SHP77 treated with DMSO at 0.1 percent for 48 hours (cell line): ENCODE data around the gene COL5A1.
"Not testable (repeated sequence)": the region's sequence is repeated elsewhere in the genome, so short reads cannot be mapped to it uniquely, and the experiment has no call there.

Experiments used
- DNase-seq: peaks from one replicate; lab custom pipeline; 2025; lab: John Stamatoyannopoulos, UW

COL5A1 gene

DNA sequence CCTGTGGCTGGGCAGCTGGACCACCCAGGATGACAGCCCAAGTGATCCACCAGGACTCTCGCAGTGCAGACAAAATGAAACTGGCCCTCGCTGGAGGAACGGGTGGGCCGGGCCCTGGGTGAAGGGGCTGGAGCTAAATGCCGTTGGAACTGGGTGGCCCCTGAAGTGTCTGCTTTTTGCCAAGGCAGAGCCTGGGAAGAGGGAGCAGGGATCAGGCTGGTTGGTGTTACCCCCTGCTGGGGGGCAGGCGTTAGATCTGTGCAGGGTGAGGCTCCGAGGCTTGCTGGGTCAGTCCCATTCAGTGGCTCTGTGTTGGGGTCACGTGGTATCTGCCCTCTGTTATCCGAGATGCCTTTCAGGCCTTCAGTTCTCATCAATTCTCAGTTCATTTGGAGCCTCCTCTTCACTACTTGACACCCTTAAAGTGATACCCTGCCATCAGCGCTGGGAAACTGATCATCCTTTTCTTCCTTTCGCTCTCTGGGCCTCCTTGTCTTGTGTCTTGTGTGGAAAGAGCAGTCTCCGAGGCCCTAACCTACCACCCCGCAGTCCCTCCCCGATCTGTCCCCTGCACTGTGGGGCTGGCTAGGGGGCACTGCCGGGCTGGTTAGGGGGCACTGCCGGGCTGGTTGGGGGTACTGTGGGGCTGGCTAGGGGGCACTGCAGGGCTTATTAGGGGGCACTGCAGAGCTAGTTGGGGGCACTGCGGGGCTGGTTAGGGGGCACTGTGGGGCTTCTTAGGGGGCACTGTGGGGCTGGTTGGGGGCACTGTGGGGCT is 37.3 kb downstream of the COL5A1 start:
- DNase-seq = no peak

DNA sequence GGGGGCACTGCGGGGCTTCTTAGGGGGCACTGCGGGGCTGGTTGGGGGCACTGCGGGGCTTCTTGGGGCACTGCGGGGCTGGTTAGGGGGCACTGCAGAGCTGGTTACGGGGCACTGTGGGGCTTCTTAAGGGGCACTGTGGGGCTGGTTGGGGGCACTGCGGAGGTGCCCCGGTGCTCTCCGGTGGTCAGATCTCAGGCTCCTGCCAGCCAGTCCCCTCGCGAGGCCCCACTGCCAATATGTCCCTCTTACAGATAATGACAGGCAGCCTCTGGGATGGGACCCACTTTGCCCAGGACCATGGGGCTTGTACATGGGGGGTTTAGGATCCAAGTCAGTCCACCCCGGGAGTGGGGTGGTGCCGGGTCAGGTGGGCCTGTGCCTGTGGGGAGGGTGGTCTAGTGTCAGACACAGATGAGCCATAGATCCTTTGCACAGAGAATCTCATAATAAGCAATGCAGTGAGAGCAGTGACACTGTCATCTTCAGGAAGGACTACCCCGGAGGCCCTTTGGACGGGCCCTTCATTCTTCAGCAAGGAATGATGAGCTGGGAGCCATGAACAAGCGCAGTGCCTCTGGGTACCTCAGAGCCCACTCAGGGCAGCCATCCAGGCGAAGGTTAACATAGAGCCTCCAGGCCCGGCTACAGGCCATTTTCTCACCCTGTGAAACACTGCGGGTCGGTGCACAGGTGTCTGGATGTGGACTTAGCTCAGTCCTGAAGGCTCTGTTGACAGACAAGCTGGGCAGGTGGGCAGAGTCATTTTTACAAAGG is 38.2 kb downstream of the COL5A1 start:
- DNase-seq = no peak

DNA sequence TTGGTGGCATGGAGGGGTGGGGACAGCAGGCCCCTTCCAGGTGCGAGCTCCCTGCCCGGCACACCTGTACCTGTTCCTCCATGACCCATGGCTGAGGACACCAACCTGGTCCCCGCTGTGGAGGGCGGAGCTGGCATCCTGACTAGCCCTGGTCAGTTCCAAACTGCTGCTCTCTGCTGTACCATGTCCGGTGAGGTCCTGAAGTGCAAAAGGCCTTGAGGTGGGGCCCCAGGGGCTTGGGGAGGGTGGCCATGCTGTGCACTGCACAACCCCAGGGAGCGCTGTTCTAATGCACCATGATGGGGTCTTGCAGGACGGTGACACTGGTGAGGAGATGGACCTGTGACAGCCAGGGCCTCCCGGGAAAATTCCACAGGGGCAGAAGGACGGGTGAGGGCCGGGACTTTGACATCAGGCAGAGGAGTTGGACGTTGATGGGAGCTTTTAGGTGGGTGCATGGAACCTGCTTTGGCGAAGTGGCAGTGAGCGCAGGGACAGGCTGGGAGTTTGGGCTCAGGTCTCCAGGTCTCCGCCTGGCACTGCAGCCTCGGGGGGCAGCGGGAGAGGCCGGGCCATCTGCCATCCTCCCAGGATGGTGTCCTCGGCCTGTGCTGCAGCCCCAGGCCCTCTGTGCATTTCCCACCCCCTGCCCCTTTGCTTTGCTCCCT is 38.9 kb downstream of the COL5A1 start:
- no peak for DNase-seq

DNA sequence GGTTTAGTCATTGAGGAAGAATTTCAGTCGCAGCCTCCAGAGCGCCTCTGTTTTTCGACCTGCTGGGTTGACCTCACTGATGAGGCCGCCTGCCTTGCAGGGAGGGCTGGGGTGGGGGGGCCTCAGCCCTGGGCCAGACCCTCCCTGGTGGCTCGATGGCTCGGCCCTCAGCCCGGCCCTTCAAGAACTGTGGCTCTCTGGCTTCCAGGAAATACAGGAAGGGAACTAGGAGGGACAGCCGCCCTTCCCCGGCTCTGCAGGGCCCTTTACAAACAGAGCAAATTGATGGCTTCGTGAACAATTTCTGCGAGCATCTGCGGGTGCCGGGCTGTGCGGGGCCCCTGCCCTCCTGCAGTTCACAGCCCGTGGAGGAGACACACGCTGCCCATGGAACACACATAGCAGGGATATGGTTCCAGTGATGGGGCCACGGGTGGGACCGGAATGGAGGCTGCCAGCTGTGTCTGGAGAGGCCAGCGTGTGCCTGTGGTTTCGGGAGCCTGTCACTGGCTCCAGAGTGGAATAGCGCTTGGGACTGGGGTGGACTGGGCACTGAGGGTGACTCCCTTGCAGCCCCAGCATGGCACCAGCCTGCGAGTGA is 39.6 kb downstream of the COL5A1 start:
- DNase-seq = no peak

DNA sequence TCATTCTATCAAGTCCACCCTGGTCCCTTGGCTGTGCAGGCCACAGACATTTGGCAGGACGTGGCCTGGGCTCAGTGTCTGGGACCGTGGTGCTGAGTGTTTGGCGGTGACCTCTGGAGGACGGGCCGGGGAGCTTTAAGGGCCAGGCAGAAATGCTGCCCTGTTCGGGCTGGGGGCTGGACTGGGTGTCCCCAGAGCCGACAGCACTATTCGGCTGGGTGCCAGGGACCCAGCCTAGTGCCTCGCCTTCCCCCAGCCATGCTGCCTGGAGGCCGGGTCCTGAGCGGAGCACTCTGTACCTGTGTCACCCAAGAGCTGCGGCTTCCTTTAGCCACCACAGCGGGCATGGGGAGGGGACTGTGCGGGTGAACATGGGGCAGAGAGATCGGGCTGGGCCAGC is 40.4 kb downstream of the COL5A1 start:
- DNase-seq = no peak

DNA sequence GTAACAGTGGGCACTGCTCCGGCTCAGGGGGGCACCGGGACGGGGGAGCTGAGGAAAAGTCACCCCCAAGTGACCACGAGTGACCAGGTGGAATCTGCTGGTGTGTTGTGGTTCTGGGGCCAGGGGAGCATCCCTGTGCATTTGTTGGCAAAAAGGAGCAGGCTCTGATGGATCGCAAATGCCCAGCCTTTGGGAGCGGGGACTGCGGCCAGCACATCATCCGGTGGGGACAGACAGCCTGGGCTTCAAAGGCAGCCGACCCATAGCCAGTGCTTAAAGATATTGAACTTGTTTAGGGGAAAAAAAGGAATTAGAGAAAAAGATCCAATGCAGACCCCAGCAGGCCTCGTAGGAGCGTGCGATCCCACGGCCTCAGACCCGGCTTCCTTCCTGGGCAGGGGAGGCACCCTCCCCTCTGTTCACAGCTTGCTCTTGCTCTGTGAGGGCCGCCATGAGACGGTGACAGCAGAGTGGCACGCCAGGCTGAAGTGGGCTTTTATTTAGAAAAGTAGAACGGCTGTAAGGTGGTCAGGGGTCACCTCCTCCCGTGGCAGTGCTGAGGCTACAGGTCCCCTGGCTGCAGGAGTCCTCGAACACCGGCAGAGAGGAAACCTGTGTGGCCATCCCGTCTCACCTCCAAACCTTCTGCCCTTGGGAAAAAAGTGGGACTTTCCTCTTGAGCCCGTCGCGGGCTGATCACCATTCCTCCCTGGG is 41.2 kb downstream of the COL5A1 start:
- no peak for DNase-seq

DNA sequence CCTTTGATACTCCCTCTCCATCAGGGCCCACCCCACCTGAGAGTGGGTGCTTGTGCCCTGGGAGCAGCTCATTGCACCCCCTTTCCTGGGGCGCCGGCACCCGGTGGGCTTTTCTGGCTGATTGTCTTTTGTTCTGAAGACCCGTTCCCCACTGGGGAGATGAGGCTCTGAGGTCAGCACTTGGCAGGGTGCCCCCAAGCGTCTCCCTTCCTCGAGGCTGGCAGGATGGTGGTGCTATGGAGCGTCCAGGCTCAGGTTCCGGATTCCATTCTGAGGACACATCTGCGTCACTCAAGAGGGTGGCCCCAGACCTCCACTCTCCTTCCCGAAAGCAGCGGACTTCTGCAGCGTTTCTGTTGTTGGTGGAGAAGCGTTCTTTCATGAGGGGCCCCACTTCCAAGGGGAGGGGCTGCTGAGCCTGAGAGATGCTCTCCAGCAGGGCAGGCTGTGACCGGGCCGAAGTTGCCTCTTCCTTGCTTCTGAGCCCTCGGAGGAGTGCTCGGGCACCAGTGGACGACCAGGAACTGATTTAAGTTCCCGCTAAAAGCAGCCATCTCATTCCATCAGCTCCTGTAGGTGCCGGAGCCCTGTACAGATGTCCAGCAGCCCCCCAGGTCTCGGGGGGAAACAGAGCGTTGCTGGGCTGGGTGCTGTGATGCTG is 42.2 kb downstream of the COL5A1 start:
- no peak for DNase-seq

DNA sequence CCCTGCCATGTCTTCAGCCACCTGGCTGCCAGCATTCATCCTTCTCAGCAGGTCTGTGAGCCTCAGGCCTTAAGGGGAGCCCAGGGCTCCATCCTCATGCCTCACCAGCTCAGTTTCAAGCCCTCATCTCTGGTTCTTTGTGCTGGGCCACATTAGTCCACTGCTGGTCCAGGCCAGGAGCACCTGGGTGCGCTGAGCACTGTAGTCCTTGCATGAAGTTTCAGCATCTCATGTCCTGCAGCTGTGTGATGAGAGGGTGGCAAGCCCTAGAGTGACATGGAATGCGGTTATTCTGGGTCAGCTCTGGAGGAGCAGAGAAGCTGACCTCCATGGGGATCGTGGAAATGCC is 42.7 kb downstream of the COL5A1 start:
- no peak for DNase-seq

DNA sequence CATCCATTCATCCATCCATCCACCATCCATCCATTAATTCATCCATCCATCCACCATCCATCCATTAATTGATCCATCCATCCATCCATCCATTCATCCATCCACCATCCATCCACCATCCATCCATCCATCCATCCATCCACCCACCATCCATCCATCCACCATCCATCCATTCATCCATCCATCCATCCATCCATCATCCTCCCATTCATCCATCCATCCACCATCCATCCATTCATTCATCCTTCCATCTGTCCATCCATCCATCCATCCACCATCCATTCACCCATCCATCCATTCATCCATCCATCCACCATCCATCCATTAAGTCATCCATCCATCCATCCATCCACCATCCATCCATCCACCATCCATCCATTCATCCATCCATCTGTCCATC is 43.3 kb downstream of the COL5A1 start:
- DNase-seq = not testable (repeated sequence)

DNA sequence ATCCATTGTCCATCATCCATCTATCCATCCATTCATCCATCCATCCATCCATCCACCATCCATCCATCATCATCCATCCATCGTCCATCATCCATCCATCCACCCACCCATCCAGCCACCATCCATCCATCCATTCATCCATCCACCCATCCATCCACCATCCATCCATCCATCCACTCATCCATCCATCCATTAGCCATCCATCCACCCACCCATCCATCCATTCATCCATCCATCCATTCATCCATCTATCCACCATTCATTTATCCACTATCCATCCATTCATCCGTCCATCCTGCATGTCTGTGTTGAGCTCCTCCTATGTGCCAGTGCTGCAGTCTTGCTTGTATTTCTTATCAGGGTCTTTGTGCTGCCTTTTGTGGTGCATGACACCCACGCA is 44.2 kb downstream of the COL5A1 start:
- no peak for DNase-seq

DNA sequence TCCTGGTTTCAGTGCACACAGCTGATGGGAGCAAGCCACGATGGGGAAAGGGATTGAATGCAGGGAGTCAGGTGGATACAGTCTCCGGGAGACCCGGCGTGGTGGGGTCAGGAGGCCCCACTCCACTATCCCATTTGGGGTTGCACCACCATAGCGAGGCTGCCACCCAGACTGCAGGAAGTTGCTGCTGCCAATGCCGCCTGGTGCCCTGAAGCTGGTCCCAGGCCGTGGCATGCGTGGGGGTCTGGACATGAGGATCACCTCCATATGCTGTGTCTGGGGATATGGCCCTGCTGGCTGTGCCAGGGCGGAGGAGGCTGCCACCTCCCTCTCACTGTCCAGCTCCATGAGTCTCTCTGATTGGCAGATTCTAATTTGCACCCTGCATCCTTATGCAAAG is 45.3 kb downstream of the COL5A1 start:
- DNase-seq = no peak

DNA sequence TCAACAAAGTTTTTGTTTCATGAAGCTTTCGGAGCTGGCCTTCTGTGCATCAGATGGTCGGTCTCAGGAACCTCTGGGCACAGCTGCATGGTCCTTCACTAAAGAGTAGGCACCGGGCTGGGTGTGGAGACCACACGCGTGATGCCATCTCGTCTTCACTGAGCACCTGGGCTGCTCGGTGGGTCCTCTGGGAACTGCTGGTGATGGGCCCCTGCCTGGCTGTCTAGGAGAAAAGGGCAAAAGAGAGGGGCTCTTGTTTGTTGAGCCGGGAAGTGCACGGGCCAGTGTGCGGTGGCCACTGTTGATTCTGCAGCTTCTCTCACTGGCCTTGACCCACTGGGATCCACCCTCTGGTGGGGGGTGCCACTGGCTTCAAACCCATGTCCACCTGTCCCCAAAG is 46.0 kb downstream of the COL5A1 start:
- DNase-seq = no peak

DNA sequence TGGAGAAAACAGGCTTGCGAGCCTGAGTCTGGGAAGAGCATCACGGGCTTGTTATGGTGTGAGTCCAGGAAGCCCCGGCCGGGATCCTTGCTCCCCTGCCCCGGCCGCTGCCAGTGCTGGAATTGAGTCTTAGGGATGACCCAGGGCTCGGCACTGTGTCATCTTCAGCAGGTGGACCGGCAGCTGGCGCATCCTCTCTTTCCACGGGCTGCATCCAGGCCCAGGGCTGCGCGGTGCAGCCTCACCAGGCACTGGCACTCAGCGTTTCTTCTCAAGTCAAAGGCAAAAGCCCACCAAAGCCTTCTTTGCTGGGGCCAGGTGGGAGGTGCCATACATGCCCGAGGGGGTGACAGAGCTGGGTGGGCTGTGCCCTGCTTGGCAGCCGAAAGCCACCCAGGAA is 46.6 kb downstream of the COL5A1 start:
- no peak for DNase-seq

DNA sequence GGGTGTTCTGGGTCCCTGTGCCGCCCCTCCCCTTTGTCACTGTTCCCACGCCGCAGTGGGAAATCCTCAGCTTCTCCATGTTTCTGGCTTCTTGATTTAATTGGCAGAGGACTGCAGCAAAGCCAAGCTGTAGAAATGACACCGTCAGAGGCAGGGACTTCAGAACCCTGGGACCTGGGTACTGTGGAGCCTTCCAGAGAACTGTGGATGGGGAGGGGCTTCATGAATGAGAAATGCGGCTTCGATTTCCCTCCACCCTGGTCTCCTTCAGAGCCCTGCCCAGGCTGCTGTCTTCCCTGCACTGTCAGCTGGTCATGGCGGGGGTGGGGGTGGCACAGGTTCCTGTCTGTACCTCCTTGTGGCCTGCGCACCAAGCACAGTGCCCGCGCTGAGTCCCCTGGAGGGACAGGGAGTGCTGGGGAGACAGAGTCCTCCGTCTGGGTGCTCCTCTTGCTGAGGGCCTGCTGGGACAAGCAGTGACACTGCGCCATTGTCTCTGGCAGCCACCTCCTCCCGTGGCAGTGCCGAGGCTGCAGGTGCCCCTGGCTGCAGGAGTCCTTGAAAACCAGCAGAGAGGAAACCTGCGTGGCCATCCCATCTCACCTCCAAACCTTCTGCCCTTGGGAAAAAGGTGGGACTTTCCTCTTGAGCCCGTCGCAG is 47.2 kb downstream of the COL5A1 start:
- DNase-seq = no peak

DNA sequence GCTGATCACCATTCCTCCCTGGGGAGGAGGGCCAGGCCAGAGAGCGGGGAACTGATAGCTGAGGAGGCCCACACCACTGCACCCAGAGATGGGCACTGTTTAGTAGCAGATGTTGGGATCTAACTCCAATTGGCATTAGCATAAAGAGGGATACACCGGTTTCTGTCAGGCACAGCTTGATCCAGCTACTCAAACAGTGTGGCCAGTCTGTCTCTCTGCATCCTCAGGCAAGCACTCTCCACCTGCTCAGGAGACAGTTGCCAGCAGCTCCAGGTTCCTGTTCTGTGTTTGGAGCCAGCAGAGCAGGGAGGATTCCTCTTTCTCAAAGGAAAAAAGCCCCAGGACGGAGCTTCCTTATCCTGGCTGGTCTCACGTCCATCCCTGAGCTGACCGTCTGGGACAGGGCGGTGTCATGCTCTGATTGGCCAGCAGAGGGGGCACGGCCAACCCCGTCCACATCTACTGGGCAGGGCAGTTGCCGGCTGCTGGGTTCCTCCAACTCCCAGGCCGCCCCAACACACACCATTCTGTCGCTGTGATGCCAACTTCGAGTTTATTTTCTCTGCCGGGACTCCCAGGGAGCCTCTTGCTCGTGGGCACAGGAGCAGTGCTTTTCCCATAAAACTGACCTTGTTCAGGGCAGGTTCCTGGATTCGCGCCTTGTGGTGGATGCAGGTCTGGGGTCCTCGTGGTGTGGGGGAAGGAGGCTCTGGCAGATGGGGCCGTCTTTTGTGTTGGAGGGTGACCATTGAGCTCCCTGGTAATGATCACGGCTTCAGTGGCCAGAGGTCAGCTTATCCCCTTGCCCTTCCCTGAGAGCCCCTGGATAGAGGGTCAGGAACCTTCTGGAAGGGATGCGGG is 47.9 kb downstream of the COL5A1 start:
- DNase-seq = no peak

DNA sequence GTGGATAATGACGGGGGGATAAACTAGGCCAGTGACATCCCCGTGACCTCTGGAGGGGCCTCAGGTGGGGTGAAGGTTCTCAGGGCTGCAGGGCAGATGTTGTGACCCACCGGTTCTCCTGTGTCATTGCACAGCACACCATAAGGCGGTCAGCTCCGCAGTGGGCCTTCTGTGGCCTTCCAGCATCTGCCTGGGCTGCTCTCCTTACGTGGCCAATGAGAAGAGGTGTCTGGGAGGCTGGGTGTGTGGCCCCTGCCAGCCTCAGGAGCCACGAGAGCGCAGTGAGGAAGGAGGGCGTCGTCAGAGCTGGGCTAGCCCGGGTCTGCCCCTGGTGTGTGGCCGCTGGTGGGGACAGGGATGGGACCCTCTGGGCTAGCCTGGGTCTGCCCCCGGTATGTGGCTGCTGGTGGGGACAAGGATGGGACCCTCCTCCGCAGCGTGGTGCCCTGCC is 48.7 kb downstream of the COL5A1 start:
- no peak for DNase-seq

DNA sequence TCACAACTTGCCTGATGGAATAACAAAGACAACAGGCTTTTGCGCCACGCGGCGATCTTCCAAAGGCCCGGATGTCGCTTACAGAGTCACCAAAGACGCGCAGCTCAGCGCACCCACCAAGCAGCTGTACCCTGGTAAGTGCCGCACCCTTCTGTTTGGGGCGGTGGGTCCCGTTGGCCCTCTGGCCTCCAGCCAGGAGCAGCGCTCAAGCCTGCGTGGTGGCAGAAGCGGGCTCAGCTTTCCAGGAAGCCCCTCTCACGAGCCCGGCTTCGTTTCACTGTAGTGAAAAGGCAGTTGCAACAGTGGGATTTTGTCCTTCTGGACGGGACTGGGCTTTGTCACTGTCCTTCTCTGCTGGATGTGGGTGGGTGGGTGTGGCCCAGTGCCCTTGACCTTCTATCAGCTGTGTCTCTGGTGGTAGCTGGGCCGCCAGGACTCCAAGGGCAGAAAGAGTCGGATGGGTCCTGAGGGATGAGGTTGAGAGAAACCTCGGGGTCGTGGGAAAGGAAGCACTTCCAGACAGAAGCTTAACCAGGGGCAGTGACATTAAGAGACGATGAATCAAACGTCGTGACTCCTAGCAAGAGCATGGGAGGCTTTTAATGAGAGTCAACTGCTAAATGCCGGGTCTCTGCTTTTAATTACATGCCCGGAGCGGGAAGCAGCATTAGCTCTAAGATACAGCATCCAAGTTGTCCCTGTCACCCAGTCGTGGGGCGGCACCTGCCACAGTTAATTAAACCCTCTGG is 49.5 kb downstream of the COL5A1 start:
- no peak for DNase-seq

DNA sequence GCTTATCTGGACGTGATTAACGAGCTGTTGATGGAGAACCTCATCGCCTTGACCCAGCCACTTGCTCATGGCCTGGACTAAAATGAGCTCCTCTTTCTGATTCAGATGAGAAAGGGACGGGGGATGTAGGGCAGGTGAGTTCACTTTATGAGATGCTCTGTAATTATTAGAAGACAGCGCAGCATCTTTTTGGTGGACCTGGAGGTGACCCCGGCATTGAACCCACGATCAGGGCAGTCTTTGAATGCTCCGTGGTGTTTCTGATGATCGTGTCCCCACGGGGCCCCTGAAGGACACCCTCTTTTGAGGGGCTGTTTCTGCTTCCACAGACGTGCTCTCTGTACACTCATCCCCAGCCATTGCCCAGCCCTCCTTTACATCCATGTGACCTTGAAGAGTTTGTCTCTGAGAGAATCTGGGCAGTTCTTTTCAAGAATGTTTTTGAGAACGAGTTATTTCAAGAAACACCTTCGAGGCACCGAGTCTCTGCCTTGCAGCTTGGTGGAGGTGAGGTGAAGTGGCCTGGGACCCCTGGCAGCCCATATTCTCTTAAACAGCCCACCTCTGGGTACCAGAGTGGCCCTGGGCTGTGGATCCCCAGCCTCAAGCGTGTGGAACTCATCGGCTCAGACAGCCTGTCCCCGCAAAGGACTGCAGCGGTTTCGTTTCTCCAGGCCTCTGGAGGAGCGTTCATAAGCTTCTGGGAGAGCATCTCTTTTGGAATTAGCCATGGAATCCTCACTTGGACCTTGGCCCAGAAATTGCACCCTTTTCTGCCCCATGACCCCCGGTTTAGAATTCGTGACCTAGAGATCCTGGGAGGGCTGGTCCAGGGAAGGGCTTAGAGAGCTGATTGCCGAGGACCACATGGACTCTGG is 50.3 kb downstream of the COL5A1 start:
- DNase-seq = no peak
